Endodermal cell (in vitro differentiated cells): Measurements from ENCODE around the gene ELMOD1. TPM values are rescaled to one million over a fixed set of nuclear protein-coding genes. Genes with fewer than 3 reads are reported as not detected.

ENCODE experiments used
- DNase-seq: peaks from one replicate; pipeline ENCODE4 v3.0.0-alpha.2; 2017
- H3K27ac ChIP-seq: 2 replicates; pipeline ENCODE4 v1.5.1; 2013; ENCODE audit warnings: mild to moderate bottlenecking, low read depth, low read length, moderate library complexity
- H3K27me3 ChIP-seq: 2 replicates; pipeline ENCODE4 v1.6.1; 2013; ENCODE audit warnings: mild to moderate bottlenecking, low read length, moderate library complexity; ENCODE audit not compliant: insufficient read depth, control insufficient read depth, poor library complexity, severe bottlenecking
- H3K36me3 ChIP-seq: 2 replicates; pipeline ENCODE4 v1.7.0; 2013; ENCODE audit warnings: mild to moderate bottlenecking, low read length, moderate library complexity; ENCODE audit not compliant: control insufficient read depth, insufficient read depth
- H3K4me1 ChIP-seq: one replicate; pipeline ENCODE4 v1.7.0; 2013; ENCODE audit warnings: low read length; ENCODE audit not compliant: control insufficient read depth, insufficient read depth
- H3K4me3 ChIP-seq: 2 replicates; pipeline ENCODE4 v1.5.1; 2013; ENCODE audit warnings: mild to moderate bottlenecking, low read length, moderate library complexity
- H3K9ac ChIP-seq: 2 replicates; pipeline ENCODE4 v1.6.1; 2013; ENCODE audit warnings: mild to moderate bottlenecking, low read length, moderate library complexity; ENCODE audit not compliant: poor library complexity, severe bottlenecking; ENCODE audit errors: extremely low read depth
- H3K9me3 ChIP-seq: 2 replicates; pipeline ENCODE4 v1.6.1; 2013; ENCODE audit warnings: mild to moderate bottlenecking, low read length, moderate library complexity; ENCODE audit not compliant: control insufficient read depth
- H3K27ac Mint-ChIP-seq: 2 replicates; pipeline ENCODE4 v1.8.0; 2020; ENCODE audit warnings: mixed read lengths
- H3K27me3 Mint-ChIP-seq: 2 replicates; pipeline ENCODE4 v1.8.0; 2021; ENCODE audit warnings: mild to moderate bottlenecking, mixed read lengths; ENCODE audit not compliant: insufficient read depth
- H3K36me3 Mint-ChIP-seq: 2 replicates; pipeline ENCODE4 v1.8.0; 2020; ENCODE audit warnings: low read depth, mixed read lengths
- H3K4me1 Mint-ChIP-seq: 2 replicates; pipeline ENCODE4 v1.8.0; 2020; ENCODE audit warnings: mixed read lengths
- H3K4me3 Mint-ChIP-seq: 2 replicates; pipeline ENCODE4 v1.8.0; 2020; ENCODE audit warnings: mild to moderate bottlenecking, moderate library complexity, mixed read lengths
- H3K9me3 Mint-ChIP-seq: 2 replicates; pipeline ENCODE4 v1.8.0; 2020; ENCODE audit warnings: mild to moderate bottlenecking, mixed read lengths
- WGBS, 2 experiments: methylation state at CpG; one replicate each; pipeline versions ENCODE4 v1.1.5 to v1.1.7; 2013; ENCODE audit warnings: missing lambda C conversion rate in 2 of 2, mixed read lengths in 1 of 2; ENCODE audit not compliant: insufficient coverage in 1 of 2, insufficient read length in 1 of 2; 5-methylcytosine and 5-hydroxymethylcytosine counted together
- total RNA-seq, 2 donors: library from RNA; stranded (reverse); fragmentation: NEBNext Ultra II Directional in 1 of 2; extraction: Animal tissue kit (Norgen Biotek cat#: 25700) in 1 of 2; gene quantifications; 2 replicates in 1 of 2; 3 replicates in 1 of 2; pipeline ENCODE4 v1.2.1, GENCODE V29; 2021
- TF ChIP-seq, protein P1 (sequence below): fragments of 200-600 bp; sonication (generic); conservative IDR thresholded peaks from 2 replicates; pipeline ENCODE4 v1.5.0; 2021; ENCODE audit warnings: antibody characterized with exemption, mild to moderate bottlenecking

Gene ELMOD1
- total RNA-seq, 2 donors from 2014 or later = 0.46 to 0.60 TPM

DNA sequence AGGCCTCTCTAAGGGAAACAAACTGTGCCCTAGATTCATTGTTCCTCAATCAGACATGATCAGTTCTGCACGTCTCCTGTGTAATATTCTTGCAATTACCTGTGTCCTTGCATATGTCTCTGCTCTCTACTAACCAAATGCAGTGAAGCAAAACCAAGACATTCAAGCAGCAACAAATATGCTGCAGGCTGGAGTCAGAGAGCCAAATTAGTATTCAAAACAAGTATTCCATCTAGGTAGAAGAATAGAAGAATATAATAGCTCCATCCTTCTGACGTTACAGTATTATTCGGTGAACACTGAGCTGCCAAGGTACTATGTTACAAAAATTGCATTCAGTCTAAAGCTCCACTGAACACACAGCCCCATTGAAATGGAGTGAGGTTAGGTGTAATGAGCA, 69.1 kb downstream of the ELMOD1 start:
- Mint-ChIP-seq H3K27me3 (no peaks in the 10 kb centered on the region), H3K4me3 (no peak overlapping the region), H3K4me1 (no peaks in the 10 kb centered on the region), H3K36me3 (no peaks in the 10 kb centered on the region), H3K27ac (no peak overlapping the region), H3K9me3 (no peaks in the 10 kb centered on the region)
- Histone ChIP-seq H3K4me3 (no peak overlapping the region), H3K4me1 (no peaks in the 10 kb centered on the region), H3K36me3 (no peaks in the 10 kb centered on the region), H3K9me3 (no peaks in the 10 kb centered on the region), H3K9ac (no peak overlapping the region), H3K27me3 (no peaks in the 10 kb centered on the region), H3K27ac (no peak overlapping the region)
- DNase-seq = no peak
- TF ChIP-seq, protein P1, sequence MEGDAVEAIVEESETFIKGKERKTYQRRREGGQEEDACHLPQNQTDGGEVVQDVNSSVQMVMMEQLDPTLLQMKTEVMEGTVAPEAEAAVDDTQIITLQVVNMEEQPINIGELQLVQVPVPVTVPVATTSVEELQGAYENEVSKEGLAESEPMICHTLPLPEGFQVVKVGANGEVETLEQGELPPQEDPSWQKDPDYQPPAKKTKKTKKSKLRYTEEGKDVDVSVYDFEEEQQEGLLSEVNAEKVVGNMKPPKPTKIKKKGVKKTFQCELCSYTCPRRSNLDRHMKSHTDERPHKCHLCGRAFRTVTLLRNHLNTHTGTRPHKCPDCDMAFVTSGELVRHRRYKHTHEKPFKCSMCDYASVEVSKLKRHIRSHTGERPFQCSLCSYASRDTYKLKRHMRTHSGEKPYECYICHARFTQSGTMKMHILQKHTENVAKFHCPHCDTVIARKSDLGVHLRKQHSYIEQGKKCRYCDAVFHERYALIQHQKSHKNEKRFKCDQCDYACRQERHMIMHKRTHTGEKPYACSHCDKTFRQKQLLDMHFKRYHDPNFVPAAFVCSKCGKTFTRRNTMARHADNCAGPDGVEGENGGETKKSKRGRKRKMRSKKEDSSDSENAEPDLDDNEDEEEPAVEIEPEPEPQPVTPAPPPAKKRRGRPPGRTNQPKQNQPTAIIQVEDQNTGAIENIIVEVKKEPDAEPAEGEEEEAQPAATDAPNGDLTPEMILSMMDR = no peak
- WGBS, 2 experiments = 92 to 100% methylated on average over 1 to 3 of the region's 3 CpGs

DNA sequence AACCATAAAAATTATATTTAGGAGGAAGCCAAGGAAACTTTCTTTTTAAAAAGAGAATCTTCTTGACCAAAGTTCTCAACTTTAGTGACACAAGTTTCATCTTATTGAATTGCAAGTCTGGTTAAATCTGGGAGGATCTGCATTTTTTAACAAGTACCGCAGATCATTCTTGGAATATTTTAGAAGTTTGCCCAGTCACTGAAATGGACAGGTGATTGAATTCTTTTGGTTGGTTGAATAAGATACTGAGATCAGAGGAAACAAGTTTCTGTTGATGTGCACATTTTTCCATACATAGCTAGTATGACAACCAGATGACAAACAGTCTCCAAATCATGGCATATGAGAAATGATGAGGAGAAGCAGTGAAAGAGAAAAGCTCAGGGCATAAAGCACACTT, 70.7 kb downstream of the ELMOD1 start:
- Mint-ChIP-seq H3K4me1 (no peaks in the 10 kb centered on the region), H3K36me3 (no peaks in the 10 kb centered on the region), H3K4me3 (no peak overlapping the region), H3K27ac (no peak overlapping the region), H3K9me3 (no peaks in the 10 kb centered on the region), H3K27me3 (no peaks in the 10 kb centered on the region)
- Histone ChIP-seq H3K36me3 (no peaks in the 10 kb centered on the region), H3K27me3 (no peaks in the 10 kb centered on the region), H3K27ac (no peak overlapping the region), H3K4me3 (no peak overlapping the region), H3K9ac (no peak overlapping the region), H3K9me3 (no peaks in the 10 kb centered on the region), H3K4me1 (no peaks in the 10 kb centered on the region)
- 93 to 100% methylated on average over 1 of the region's 1 CpG for WGBS, 2 experiments
- TF ChIP-seq, protein P1 = no peak
- no peak for DNase-seq

DNA sequence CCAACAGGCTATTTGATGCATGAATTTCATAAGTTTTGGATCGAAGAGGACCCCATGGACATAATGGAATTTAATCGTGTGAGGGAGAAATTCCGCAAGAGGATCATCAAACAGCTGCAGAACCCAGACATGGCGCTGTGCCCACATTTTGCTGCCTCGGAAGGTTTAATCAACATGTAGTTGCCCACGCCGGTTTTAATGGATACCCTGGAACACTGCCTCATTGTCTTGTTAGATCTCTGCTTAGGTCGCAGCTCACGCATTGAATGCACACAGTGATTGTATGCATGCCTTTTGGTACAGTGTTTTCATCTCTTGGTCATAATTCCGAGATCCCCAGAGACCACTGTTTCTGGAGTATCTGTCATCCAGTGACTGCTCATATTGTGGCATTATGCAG, 74.1 kb downstream of the ELMOD1 start:
- Histone ChIP-seq H3K27me3 (peaks cover 11% of the 10 kb centered on the region), H3K4me1 (no peaks in the 10 kb centered on the region), H3K27ac (no peak overlapping the region), H3K9ac (no peak overlapping the region), H3K4me3 (no peak overlapping the region), H3K36me3 (no peaks in the 10 kb centered on the region), H3K9me3 (no peaks in the 10 kb centered on the region)
- Mint-ChIP-seq H3K27ac (no peak overlapping the region), H3K36me3 (no peaks in the 10 kb centered on the region), H3K4me1 (no peaks in the 10 kb centered on the region), H3K9me3 (no peaks in the 10 kb centered on the region), H3K4me3 (no peak overlapping the region), H3K27me3 (no peaks in the 10 kb centered on the region)
- DNase-seq = no peak
- TF ChIP-seq, protein P1 = no peak
- WGBS, 2 experiments = 91 to 98% methylated on average over 10 of the region's 10 CpGs
